Cardiac fibroblast (primary cell): ENCODE measurements around the gene ATP5F1D.

ENCODE experiments used
- DNase-seq, 2 donors: peaks; one replicate each; pipeline versions ENCODE4 v3.0.0 to v3.0.0-alpha.2; 2010; ENCODE audit warnings: low read depth in 2 of 2
- H3K4me3 ChIP-seq, 2 donors: replicated peaks in 1 of 2; 1 replicate in 1 of 2; 2 replicates in 1 of 2; pipeline ENCODE4 v1.5.1; 2011; ENCODE audit warnings: low read depth in 2 of 2, low read length in 2 of 2, mild to moderate bottlenecking in 2 of 2, moderate library complexity in 1 of 2
- CTCF ChIP-seq: IDR thresholded peaks from one replicate; pipeline ENCODE4 v1.5.1; 2011; ENCODE audit warnings: low read depth, mild to moderate bottlenecking, low read length, inconsistent platforms

The ATP5F1D gene

GRCh38 chr19:1288833-1289685 is 47.5 kb downstream of the ATP5F1D start:
- DNase-seq: no peak
- TF ChIP-seq CTCF: no peak
- H3K4me3 ChIP-seq: no peak overlapping the region

DNA sequence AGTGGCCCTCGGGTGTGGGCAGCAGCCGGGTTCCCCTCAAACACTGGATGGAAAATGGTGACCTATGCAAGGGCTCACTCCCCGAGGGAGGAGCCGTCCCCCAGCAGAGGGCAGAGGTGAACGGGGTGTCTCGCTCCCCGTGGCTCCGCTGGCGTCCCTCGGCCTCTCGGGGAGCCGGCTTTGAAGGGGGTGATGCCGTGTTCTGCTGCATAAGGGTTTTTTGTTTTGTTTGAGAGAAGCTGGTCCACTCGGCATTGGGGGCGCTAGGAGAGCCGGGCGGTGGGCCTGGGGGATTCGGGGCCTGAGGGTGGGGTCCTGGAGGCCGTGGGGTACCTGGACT is 48.1 kb downstream of the ATP5F1D start:
- DNase-seq: no peak
- no peak overlapping the region for H3K4me3 ChIP-seq
- TF ChIP-seq CTCF: no peak

- DNase-seq: no peak
- no peak overlapping the region for H3K4me3 ChIP-seq
- no peak for TF ChIP-seq CTCF
These were observed 48.7 kb downstream of the ATP5F1D start for GRCh38 chr19:1290196-1290702.

DNA sequence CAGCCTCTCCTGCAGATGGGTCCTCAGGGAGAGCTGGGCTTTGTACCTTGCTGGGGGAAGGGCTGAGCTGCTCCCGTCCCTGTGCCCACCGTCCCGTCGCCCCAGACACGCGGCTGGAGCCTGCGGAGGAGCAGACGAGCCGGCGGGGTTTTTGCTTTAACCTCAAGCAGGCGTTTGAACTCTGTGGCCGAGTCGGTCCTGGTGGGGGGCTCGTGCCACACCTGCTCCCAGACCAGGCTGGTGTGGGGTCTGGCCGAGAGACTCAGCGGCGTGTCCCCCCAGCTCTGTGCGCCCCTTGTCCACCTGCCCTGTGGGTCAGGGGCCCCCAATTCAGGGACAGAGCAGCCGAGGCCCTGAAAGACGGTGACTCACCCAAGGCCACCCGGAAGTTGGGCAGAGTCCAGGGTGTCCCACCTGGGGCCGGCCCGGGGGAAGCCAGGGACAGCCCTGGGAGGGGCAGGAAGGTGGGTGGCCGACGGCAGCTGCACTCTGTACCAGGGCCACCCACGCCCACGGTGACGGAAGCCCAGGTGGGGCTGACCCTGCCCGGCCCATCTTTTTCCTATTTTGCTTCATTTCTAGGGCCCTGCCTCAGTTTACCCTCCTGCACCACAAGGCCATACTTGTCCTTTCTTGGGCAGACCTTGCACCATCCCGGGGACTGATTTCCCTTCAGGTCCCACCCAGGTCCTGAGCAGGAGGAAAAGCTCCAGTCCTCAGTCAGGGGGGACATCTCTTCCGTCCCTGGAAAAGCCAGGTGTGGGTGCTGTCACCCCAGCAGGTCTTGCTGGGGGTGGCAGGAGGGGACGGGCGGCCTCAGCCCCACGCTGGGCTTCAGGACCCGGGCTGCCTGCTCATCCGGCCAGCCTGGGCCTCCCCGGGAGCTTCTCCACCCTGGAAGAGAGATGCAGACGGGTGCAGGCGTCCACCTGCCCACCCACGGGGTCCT is 49.4 kb downstream of the ATP5F1D start:
- DNase-seq: no peak
- TF ChIP-seq CTCF: no peak
- no peak overlapping the region for H3K4me3 ChIP-seq

GRCh38 chr19:1291761-1292418 is 50.3 kb downstream of the ATP5F1D start:
- no peak for DNase-seq
- no peak for TF ChIP-seq CTCF
- H3K4me3 ChIP-seq: no peak overlapping the region

GRCh38 chr19:1292419-1293151 is 51.0 kb downstream of the ATP5F1D start:
- TF ChIP-seq CTCF: no peak
- H3K4me3 ChIP-seq: no peak overlapping the region
- DNase-seq: no peak
